Measurements from ENCODE around the gene GRAMD2A.

DNA sequence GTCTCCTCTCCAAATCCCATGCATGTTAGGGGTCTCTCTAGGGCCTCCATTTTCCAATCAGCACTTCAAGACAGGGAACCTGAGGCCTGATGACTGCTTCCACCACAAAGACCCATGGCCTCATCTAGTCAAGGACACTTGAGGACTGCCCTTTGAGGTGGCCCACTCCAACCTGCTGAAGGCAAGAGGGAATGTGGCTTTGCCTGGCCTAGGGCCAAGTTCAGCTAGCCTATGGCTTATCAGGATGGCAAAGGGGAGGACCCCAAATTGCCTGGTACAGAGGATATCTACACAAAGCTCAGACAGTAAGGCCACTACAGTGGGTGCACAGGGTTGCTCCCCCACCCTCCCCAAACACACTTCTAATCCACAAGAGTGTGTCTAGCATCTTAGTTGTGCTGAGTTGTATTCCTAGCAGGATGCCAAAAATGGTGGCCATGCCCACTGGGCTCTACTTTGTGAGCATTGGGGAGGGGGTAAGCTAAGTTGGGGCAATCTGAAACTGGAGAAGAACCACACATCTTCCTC is 10.0 kb upstream of the GRAMD2A start:
- TF ChIP-seq, protein P1, sequence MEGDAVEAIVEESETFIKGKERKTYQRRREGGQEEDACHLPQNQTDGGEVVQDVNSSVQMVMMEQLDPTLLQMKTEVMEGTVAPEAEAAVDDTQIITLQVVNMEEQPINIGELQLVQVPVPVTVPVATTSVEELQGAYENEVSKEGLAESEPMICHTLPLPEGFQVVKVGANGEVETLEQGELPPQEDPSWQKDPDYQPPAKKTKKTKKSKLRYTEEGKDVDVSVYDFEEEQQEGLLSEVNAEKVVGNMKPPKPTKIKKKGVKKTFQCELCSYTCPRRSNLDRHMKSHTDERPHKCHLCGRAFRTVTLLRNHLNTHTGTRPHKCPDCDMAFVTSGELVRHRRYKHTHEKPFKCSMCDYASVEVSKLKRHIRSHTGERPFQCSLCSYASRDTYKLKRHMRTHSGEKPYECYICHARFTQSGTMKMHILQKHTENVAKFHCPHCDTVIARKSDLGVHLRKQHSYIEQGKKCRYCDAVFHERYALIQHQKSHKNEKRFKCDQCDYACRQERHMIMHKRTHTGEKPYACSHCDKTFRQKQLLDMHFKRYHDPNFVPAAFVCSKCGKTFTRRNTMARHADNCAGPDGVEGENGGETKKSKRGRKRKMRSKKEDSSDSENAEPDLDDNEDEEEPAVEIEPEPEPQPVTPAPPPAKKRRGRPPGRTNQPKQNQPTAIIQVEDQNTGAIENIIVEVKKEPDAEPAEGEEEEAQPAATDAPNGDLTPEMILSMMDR (tag by site-specific recombination; IDR thresholded peaks at IDR 0.05): no peak
- TF ChIP-seq TCF7L2 (IDR thresholded peaks at IDR 0.05; ENCODE audit: borderline replicate concordance, low read depth, low read length): no peak
- no peak for TF ChIP-seq ZNF521 (tag by site-specific recombination; IDR thresholded peaks at IDR 0.05)
- TF ChIP-seq ZNF274 (IDR thresholded peaks at IDR 0.05; ENCODE audit: low read length): no peak
- TF ChIP-seq ZNF274 (tag by site-specific recombination; IDR thresholded peaks at IDR 0.05; ENCODE audit: borderline replicate concordance): no peak
- TF ChIP-seq ZNF398 (tag by site-specific recombination; IDR thresholded peaks at IDR 0.05): no peak
- TF ChIP-seq ZNF311 (tag by site-specific recombination; IDR thresholded peaks at IDR 0.05; ENCODE audit: borderline replicate concordance): no peak

Measured in HEK293 (cell line).